ENCODE results near the gene CD300LF. TPM values are rescaled to one million over a fixed set of nuclear protein-coding genes. Genes with fewer than 3 reads are reported as not detected.

The CD300LF gene
- total RNA-seq, 1 donor from 2014 or later, result 0.19 TPM

GRCh38 chr17:74746376-74746775 is 33.7 kb upstream of the CD300LF start:
- peaks cover 27% of the 10 kb centered on the region for H3K4me1 Mint-ChIP-seq (ENCODE audit: unreplicated experiment)
- DNase-seq (ENCODE audit: extremely low spot score, unreplicated experiment), result no peak
- H3K4me3 Mint-ChIP-seq, result peak overlapping the region; percentile 75
- peaks cover 3% of the 10 kb centered on the region for H3K36me3 Mint-ChIP-seq
- no peak for TF ChIP-seq CTCF (conservative IDR thresholded peaks at IDR 0.05)
- no peaks in the 10 kb centered on the region for H3K9me3 Mint-ChIP-seq
- H3K27ac Mint-ChIP-seq, result peak overlapping the region; percentile 83
- H3K27me3 Mint-ChIP-seq, result peaks cover 22% of the 10 kb centered on the region

- Mint-ChIP-seq H3K4me1 (ENCODE audit: unreplicated experiment) (peaks cover 21% of the 10 kb centered on the region), H3K4me3 (no peak overlapping the region), H3K27me3 (peaks cover 16% of the 10 kb centered on the region), H3K9me3 (no peaks in the 10 kb centered on the region), H3K27ac (no peak overlapping the region), H3K36me3 (peaks cover 3% of the 10 kb centered on the region)
- no peak for TF ChIP-seq CTCF (conservative IDR thresholded peaks at IDR 0.05)
- DNase-seq (ENCODE audit: extremely low spot score, unreplicated experiment), result no peak
Observed at GRCh38 chr17:74745548-74746177, 32.9 kb upstream of the CD300LF start.

GRCh38 chr17:74744714-74745547 is 32.2 kb upstream of the CD300LF start:
- H3K27me3 Mint-ChIP-seq, result peaks cover 14% of the 10 kb centered on the region
- TF ChIP-seq CTCF (conservative IDR thresholded peaks at IDR 0.05), result peak; percentile 100
- DNase-seq (ENCODE audit: extremely low spot score, unreplicated experiment), result peak; percentile 90
- peaks cover 17% of the 10 kb centered on the region for H3K4me1 Mint-ChIP-seq (ENCODE audit: unreplicated experiment)
- no peaks in the 10 kb centered on the region for H3K9me3 Mint-ChIP-seq
- H3K27ac Mint-ChIP-seq, result no peak overlapping the region
- H3K4me3 Mint-ChIP-seq, result peak overlapping the region; percentile 70
- H3K36me3 Mint-ChIP-seq, result peaks cover 3% of the 10 kb centered on the region

GRCh38 chr17:74744349-74744713 is 31.6 kb upstream of the CD300LF start:
- TF ChIP-seq CTCF (conservative IDR thresholded peaks at IDR 0.05), result no peak
- no peak overlapping the region for H3K27ac Mint-ChIP-seq
- H3K4me1 Mint-ChIP-seq (ENCODE audit: unreplicated experiment), result peaks cover 12% of the 10 kb centered on the region
- peaks cover 9% of the 10 kb centered on the region for H3K27me3 Mint-ChIP-seq
- DNase-seq (ENCODE audit: extremely low spot score, unreplicated experiment), result no peak
- H3K9me3 Mint-ChIP-seq, result no peaks in the 10 kb centered on the region
- H3K4me3 Mint-ChIP-seq, result peak overlapping the region; percentile 70
- H3K36me3 Mint-ChIP-seq, result no peaks in the 10 kb centered on the region

GRCh38 chr17:74743755-74744154 is 31.0 kb upstream of the CD300LF start:
- DNase-seq (ENCODE audit: extremely low spot score, unreplicated experiment), result no peak
- Mint-ChIP-seq H3K27me3 (peaks cover 15% of the 10 kb centered on the region), H3K9me3 (no peaks in the 10 kb centered on the region), H3K4me3 (no peak overlapping the region), H3K4me1 (ENCODE audit: unreplicated experiment) (peaks cover 12% of the 10 kb centered on the region), H3K27ac (no peak overlapping the region), H3K36me3 (no peaks in the 10 kb centered on the region)
- TF ChIP-seq CTCF (conservative IDR thresholded peaks at IDR 0.05), result no peak

All from type B pancreatic cell (in vitro differentiated cells).